Natural killer cell (primary cell): ENCODE data around the gene SLC16A11. TPM values are rescaled to one million over a fixed set of nuclear protein-coding genes. Genes with fewer than 3 reads are reported as not detected.

ENCODE experiments used
- ATAC-seq, 3 donors: fragments of 150-1000 bp in 2 of 3; fragments of 200-7000 bp in 1 of 3; cut with Tn5 transposase; 1 replicate in 1 of 3; 2 replicates in 2 of 3; pipeline ENCODE4 v1.10.0; 2021; ENCODE audit warnings: mild to moderate bottlenecking in 2 of 3, moderate library complexity in 2 of 3
- DNase-seq, 2 donors: peaks; one replicate each; pipeline versions ENCODE4 v3.0.0 to v3.0.0-alpha.2; 2013 to 2021; ENCODE audit warnings: mixed read lengths in 1 of 2
- H3K27ac ChIP-seq: one replicate; pipeline ENCODE4 v1.5.1; 2013; ENCODE audit warnings: mild to moderate bottlenecking, low read length
- H3K27me3 ChIP-seq: one replicate; pipeline ENCODE4 v1.6.1; 2013; ENCODE audit warnings: low read length; ENCODE audit not compliant: control insufficient read depth, insufficient read depth
- H3K36me3 ChIP-seq: one replicate; pipeline ENCODE4 v1.6.1; 2013; ENCODE audit warnings: low read length; ENCODE audit not compliant: control insufficient read depth, insufficient read depth
- H3K4me1 ChIP-seq: one replicate; pipeline ENCODE4 v1.6.1; 2013; ENCODE audit warnings: low read length; ENCODE audit not compliant: control insufficient read depth, insufficient read depth
- H3K4me3 ChIP-seq: one replicate; pipeline ENCODE4 v1.5.1; 2013; ENCODE audit warnings: low read length
- H3K9me3 ChIP-seq: one replicate; pipeline ENCODE4 v1.6.1; 2013; ENCODE audit warnings: low read length; ENCODE audit not compliant: control insufficient read depth, insufficient read depth
- H3K27ac Mint-ChIP-seq, 2 donors: one replicate each; pipeline ENCODE4 v1.8.0; 2022; ENCODE audit warnings: mild to moderate bottlenecking in 2 of 2, mixed read lengths in 2 of 2, moderate library complexity in 1 of 2
- H3K27me3 Mint-ChIP-seq, 2 donors: one replicate each; pipeline ENCODE4 v1.8.0; 2022; ENCODE audit warnings: low read depth in 2 of 2, mixed read lengths in 2 of 2
- H3K36me3 Mint-ChIP-seq: one replicate; pipeline ENCODE4 v1.8.0; 2022; ENCODE audit warnings: mixed read lengths
- H3K4me1 Mint-ChIP-seq, 2 donors: one replicate each; pipeline ENCODE4 v1.8.0; 2022; ENCODE audit warnings: mixed read lengths in 2 of 2
- H3K4me3 Mint-ChIP-seq: one replicate; pipeline ENCODE4 v1.8.0; 2022; ENCODE audit warnings: mild to moderate bottlenecking, moderate library complexity, mixed read lengths
- H3K9me3 Mint-ChIP-seq, 2 donors: one replicate each; pipeline ENCODE4 v1.8.0; 2022; ENCODE audit warnings: mixed read lengths in 2 of 2
- WGBS: methylation state at CpG from one replicate; pipeline ENCODE4 v1.1.7; 2013; ENCODE audit warnings: missing lambda C conversion rate; ENCODE audit not compliant: insufficient coverage; 5-methylcytosine and 5-hydroxymethylcytosine counted together
- intact Hi-C: fragments of 100-400 bp; cut with micrococcal nuclease; formaldehyde crosslinking; loops from one replicate; pipeline ENCODE4 v1.14.2; 2022
- total RNA-seq, 4 donors: library from RNA; stranded (reverse); fragments of 120-200 nt in 1 of 4; gene quantifications; one replicate each; pipeline versions ENCODE4 v1.2.3 to v1.2.4, GENCODE V29; 2013 to 2022
- TF ChIP-seq, protein P1 (sequence below): fragments of 200-600 bp; IDR thresholded peaks from one replicate; pipeline ENCODE4 v1.8.0; 2022; ENCODE audit warnings: antibody characterized with exemption

SLC16A11 gene
- total RNA-seq, 3 donors from 2014 or later (not counting 1 experiment from before 2014, with no cell fraction given) = 1.2 to 2.5 (median 1.6) TPM

- peaks cover 0 to 12% of the 10 kb centered on the region in 2 donors for H3K27me3 Mint-ChIP-seq
- intact Hi-C loops = no loop called here
- TF ChIP-seq, protein P1, sequence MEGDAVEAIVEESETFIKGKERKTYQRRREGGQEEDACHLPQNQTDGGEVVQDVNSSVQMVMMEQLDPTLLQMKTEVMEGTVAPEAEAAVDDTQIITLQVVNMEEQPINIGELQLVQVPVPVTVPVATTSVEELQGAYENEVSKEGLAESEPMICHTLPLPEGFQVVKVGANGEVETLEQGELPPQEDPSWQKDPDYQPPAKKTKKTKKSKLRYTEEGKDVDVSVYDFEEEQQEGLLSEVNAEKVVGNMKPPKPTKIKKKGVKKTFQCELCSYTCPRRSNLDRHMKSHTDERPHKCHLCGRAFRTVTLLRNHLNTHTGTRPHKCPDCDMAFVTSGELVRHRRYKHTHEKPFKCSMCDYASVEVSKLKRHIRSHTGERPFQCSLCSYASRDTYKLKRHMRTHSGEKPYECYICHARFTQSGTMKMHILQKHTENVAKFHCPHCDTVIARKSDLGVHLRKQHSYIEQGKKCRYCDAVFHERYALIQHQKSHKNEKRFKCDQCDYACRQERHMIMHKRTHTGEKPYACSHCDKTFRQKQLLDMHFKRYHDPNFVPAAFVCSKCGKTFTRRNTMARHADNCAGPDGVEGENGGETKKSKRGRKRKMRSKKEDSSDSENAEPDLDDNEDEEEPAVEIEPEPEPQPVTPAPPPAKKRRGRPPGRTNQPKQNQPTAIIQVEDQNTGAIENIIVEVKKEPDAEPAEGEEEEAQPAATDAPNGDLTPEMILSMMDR = no peak
- Histone ChIP-seq H3K27me3 (no peaks in the 10 kb centered on the region), H3K4me1 (no peaks in the 10 kb centered on the region), H3K36me3 (no peaks in the 10 kb centered on the region), H3K4me3 (no peak overlapping the region), H3K27ac (no peak overlapping the region), H3K9me3 (peaks cover 13% of the 10 kb centered on the region)
- WGBS = no CpG with 5 or more reads among the region's 1 CpG
- H3K4me1 Mint-ChIP-seq = peaks cover 0 to 6% of the 10 kb centered on the region in 2 donors
- H3K9me3 Mint-ChIP-seq = peaks cover 8% of the 10 kb centered on the region in 2 donors
- DNase-seq (no peak), ATAC-seq (no peak)
- no peak overlapping the region for H3K4me3 Mint-ChIP-seq
- H3K36me3 Mint-ChIP-seq = peaks cover 12% of the 10 kb centered on the region
- H3K27ac Mint-ChIP-seq = no peak overlapping the region
These were observed 24.4 kb upstream of the SLC16A11 start for GRCh38 chr17:7068268-7068667.

GRCh38 chr17:7067198-7067597 lies 23.3 kb upstream of the SLC16A11 start:
- peaks cover 0 to 6% of the 10 kb centered on the region in 2 donors for H3K4me1 Mint-ChIP-seq
- H3K27me3 Mint-ChIP-seq = peaks cover 0 to 12% of the 10 kb centered on the region in 2 donors
- H3K4me1 ChIP-seq = no peaks in the 10 kb centered on the region
- peaks cover 8% of the 10 kb centered on the region in 2 donors for H3K9me3 Mint-ChIP-seq
- WGBS = 100% methylated on average over 1 of the region's 1 CpG
- no peaks in the 10 kb centered on the region for H3K36me3 ChIP-seq
- no peaks in the 10 kb centered on the region for H3K27me3 ChIP-seq
- ATAC-seq (no peak), DNase-seq (no peak)
- peaks cover 12% of the 10 kb centered on the region for H3K36me3 Mint-ChIP-seq
- TF ChIP-seq, protein P1 = no peak
- H3K4me3 Mint-ChIP-seq = no peak overlapping the region
- no peak overlapping the region for H3K27ac ChIP-seq
- intact Hi-C loops = no loop called here
- no peak overlapping the region for H3K4me3 ChIP-seq
- H3K27ac Mint-ChIP-seq = no peak overlapping the region
- H3K9me3 ChIP-seq = peaks cover 13% of the 10 kb centered on the region

GRCh38 chr17:7064261-7064660 lies 20.4 kb upstream of the SLC16A11 start:
- no peaks in the 10 kb centered on the region for H3K36me3 ChIP-seq
- no peak overlapping the region for H3K27ac ChIP-seq
- no peaks in the 10 kb centered on the region for H3K4me1 ChIP-seq
- Mint-ChIP-seq H3K4me1 (peaks cover 0 to under 1% of the 10 kb centered on the region in 2 donors), H3K4me3 (no peak overlapping the region), H3K36me3 (peaks cover 12% of the 10 kb centered on the region), H3K27ac (no peak overlapping the region), H3K9me3 (peaks cover 8% of the 10 kb centered on the region in 2 donors), H3K27me3 (peaks cover under 1 to 7% of the 10 kb centered on the region in 2 donors)
- DNase-seq (no peak), ATAC-seq (no peak)
- intact Hi-C loops = no loop called here
- TF ChIP-seq, protein P1 = no peak
- peaks cover 13% of the 10 kb centered on the region for H3K9me3 ChIP-seq
- no peaks in the 10 kb centered on the region for H3K27me3 ChIP-seq
- H3K4me3 ChIP-seq = no peak overlapping the region
- WGBS = 87% methylated on average over 4 of the region's 4 CpGs

DNA sequence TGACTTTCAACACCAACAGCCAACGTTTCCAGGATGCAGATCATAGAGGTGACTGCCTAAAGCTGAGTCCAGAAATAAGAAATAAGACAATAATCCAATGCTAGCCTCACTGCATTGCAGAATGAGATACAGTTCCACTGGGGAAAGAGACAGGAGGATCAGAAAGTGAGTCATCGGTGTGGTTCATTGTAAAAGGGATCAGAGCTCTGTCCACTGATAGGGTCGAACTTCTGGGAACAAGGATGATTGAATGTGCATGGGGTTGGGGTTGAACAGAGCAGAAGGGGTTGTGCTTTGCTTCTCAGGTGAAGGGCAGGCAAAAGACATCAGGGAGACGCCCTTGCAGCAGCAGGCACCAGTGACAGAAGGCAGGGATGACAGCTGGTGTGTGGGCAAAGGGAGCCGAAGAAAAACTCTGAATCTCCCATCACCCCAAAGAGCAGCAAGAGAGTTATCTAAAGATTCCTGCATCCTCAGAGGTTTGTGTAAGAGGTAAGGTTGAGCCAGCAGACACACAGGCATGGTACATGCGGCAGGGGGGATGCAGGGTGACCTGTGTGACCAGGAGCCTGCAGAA lies 19.7 kb upstream of the SLC16A11 start:
- ATAC-seq (no peak), DNase-seq (no peak)
- H3K4me1 Mint-ChIP-seq = peaks cover 0 to 3% of the 10 kb centered on the region in 2 donors
- Histone ChIP-seq H3K27me3 (no peaks in the 10 kb centered on the region), H3K4me3 (no peak overlapping the region), H3K27ac (no peak overlapping the region), H3K4me1 (no peaks in the 10 kb centered on the region), H3K36me3 (no peaks in the 10 kb centered on the region), H3K9me3 (peaks cover 12% of the 10 kb centered on the region)
- peaks cover 5% of the 10 kb centered on the region in 2 donors for H3K9me3 Mint-ChIP-seq
- intact Hi-C loops = no loop called here
- no peak overlapping the region for H3K4me3 Mint-ChIP-seq
- peaks cover 7 to 11% of the 10 kb centered on the region in 2 donors for H3K27me3 Mint-ChIP-seq
- TF ChIP-seq, protein P1 = no peak
- WGBS = 80% methylated on average over 5 of the region's 6 CpGs
- H3K36me3 Mint-ChIP-seq = peaks cover 7% of the 10 kb centered on the region
- no peak overlapping the region for H3K27ac Mint-ChIP-seq
